ENCODE measurements around the gene RIC3.
A peak's percentile ranks its signal among the peaks of the same experiment; 100 is the strongest.

RIC3 gene

DNA sequence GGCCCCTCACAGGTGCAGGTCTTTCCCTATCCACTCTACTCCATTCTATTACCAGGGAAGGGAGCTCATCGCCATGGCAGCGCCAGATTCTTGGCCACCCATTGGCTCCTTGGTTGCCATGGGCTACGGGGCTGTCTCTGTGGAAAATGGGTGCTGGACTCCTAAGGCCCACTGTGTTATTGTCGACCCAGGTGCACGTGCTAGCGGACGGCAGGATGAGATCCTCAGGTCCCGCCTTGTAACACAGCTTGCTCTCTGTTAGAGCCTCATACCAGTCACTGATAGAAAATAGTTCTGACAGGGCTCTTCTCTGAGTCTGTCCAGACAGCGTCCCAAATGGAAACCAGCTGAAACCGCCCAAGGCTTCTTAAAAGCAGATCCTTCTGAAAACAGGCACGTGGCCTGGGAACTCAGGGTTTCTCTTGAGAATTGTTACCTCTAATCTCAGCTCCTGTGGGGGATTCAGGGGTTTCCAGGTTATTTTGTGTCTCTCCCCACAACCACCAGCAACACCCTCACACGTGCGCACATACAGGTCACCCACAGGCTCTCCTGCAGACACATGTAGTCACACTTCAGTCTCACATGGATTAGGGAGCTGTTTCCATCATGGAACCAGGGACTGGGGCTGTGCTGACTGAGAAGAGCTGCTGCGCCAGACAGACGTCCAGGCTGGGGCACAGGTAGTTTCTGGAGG is 86.3 kb downstream of the RIC3 start:
- TF ChIP-seq, protein P1, sequence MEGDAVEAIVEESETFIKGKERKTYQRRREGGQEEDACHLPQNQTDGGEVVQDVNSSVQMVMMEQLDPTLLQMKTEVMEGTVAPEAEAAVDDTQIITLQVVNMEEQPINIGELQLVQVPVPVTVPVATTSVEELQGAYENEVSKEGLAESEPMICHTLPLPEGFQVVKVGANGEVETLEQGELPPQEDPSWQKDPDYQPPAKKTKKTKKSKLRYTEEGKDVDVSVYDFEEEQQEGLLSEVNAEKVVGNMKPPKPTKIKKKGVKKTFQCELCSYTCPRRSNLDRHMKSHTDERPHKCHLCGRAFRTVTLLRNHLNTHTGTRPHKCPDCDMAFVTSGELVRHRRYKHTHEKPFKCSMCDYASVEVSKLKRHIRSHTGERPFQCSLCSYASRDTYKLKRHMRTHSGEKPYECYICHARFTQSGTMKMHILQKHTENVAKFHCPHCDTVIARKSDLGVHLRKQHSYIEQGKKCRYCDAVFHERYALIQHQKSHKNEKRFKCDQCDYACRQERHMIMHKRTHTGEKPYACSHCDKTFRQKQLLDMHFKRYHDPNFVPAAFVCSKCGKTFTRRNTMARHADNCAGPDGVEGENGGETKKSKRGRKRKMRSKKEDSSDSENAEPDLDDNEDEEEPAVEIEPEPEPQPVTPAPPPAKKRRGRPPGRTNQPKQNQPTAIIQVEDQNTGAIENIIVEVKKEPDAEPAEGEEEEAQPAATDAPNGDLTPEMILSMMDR (IDR thresholded peaks at IDR 0.05; ENCODE audit: low read depth, low read length), result no peak
- no peak overlapping the region for H3K4me3 ChIP-seq (replicated peaks in 1 of 2; ENCODE audit: low read depth in 2 of 2, low read length in 2 of 2)
- no peak for DNase-seq (ENCODE audit: low read depth in 2 of 2)

DNA sequence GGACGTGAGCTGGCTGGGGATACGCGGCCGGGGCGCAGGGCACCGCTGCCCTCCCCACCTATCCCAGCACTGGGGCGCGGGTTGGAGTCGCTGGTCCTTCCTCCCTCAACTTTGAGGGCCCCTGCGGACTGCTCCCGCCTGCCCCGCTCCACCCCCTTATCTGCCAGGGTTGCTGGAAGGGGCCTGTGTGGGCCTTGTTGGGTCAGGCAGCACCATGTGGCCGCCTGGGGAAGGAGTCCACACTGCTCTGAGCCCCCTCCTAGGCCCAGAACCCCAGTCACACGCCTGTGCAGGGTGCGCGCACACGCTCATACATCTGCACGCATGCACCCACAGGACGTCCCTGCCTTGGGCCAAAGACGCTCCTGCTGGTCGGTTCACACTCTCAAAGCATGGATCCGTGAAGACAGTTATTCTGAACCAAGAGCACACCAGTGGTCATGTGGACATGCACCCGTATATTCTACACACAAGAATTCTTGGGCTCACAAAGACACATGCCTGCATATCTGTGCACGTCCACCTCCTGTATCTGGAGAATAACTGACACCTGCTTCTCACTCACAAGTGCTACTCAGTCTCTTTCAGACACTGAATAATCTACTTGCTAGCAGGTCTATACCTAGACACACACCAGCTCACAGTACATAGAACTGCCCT is 87.1 kb downstream of the RIC3 start:
- TF ChIP-seq, protein P1 (IDR thresholded peaks at IDR 0.05; ENCODE audit: low read depth, low read length), result no peak
- peak overlapping the region; percentile 47 to 53 for H3K4me3 ChIP-seq (replicated peaks in 1 of 2; ENCODE audit: low read depth in 2 of 2, low read length in 2 of 2)

DNA sequence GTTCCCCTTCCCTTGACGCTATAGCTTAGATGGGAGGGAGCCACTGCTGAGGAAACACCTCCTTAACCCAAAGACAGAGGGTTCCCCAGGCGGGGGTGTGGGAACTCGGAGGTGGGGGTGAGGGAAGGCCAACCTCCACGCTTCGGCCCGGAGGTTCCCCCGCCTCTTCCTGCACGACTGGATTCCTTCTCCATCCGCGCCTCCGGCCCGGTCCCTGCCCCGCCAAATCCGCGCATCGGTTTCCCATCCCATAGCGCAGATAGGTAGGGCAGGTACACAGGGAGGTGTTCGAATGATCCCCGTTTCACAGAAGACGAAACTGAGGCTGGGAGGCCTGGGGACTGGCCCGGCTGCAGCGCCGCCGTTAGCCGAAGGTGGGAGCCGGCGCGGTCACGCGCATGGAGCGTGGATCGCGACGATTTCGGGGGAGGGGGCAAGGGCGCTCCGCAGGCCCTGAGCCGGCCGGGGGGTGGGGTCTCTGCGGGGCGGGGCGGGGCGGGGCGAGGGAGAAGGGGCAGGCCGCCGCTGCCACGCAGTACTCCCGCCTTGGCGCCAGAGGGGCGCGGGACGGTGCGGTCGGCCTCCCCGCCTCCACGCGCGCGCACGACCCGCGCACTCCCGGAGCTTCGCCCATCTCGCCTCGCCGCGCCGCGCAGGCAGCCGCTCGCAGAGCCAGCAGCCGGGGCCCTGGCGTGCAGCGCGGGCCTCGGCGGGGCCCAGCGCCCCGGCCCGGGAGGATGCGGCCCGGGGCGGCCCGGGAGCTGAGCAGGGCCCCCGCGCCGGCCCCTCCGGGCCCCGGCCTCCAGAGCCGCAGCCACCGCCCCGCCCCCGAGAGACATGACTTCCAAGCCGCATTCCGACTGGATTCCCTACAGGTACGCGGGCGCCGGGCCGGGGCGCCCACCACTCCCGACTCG is 87.9 kb downstream of the RIC3 start, which contains the start of gene TUB:
Gene TUB, plus strand, starts transcription at position 538 of the 917 bp plus-strand sequence. Its CDS starts 300 bp downstream, at position 838.
- DNase-seq (ENCODE audit: low read depth in 2 of 2), result peak in 1 of 2 donors; percentile 27
- TF ChIP-seq, protein P1 (IDR thresholded peaks at IDR 0.05; ENCODE audit: low read depth, low read length), result no peak
- H3K4me3 ChIP-seq (replicated peaks in 1 of 2; ENCODE audit: low read depth in 2 of 2, low read length in 2 of 2), result peak within 1 kb of the TSS; percentile 47 to 54

More for the DNA sequence above, 87.1 kb downstream of the RIC3 start:
- DNase-seq (ENCODE audit: low read depth in 2 of 2), result peak in 1 of 2 donors; percentile 16

DNA sequence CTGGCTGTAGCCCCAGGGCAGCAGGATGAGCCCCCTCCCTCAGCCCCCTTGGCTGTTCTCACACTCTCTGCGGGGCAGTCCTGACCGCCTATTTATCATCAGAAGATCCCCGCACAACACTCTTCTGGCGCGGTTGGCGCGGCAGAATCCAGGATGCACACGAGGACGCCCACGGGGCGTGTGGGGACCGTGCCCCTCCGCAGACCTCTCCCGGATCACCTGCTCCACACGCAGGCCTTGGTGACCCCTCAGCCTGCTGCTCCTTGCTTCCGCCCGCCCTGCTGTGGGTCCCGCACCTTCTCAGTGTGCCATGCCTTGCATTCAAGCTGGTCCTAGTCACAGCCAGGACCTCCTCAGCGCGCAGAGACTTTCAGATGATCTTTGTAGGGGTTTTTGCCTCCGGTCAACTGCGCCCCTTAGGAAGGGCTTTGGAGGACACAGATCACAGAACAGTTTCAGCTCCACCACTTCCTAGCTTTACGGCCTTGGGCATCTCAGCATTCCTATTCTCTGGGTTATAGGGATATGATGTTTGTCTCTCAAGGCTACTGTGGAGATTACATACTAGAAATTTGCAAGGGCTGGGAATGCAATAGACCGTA is 88.7 kb downstream of the RIC3 start:
- H3K4me3 ChIP-seq (replicated peaks in 1 of 2; ENCODE audit: low read depth in 2 of 2, low read length in 2 of 2), result no peak overlapping the region
- TF ChIP-seq, protein P1 (IDR thresholded peaks at IDR 0.05; ENCODE audit: low read depth, low read length), result no peak
- no peak for DNase-seq (ENCODE audit: low read depth in 2 of 2)

DNA sequence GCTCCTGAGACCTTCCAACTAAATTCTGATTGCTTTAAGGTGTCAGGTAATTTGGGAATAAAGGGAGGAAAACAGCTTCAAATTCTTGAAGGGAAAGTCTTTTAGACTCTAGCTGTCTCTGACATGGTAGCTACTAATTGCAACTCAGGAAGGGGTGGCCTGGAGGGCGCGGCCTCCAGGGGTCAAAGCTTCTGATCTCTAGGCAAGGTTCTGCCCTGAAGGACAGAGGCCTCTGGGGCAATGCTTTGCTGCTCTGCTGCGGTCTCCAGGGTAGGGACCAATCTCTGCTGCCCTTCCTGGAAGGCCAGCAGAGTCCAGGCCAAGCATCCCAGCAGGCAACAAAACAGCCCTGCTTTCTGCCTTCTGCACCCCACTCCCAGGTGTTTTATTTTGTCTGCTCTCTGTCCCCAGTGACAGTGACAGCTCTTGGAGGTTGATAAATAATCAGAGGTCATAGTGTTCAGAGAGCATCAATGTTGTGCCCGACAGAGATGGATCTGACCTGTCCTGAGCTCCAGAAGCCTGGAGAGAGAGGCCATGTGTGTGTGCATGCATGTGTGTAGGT is 89.6 kb downstream of the RIC3 start:
- TF ChIP-seq, protein P1 (IDR thresholded peaks at IDR 0.05; ENCODE audit: low read depth, low read length), result no peak
- no peak for DNase-seq (ENCODE audit: low read depth in 2 of 2)
- H3K4me3 ChIP-seq (replicated peaks in 1 of 2; ENCODE audit: low read depth in 2 of 2, low read length in 2 of 2), result no peak overlapping the region

All from cardiac fibroblast (primary cell).